Activated CD8-positive, alpha-beta memory T cell treated with anti-CD3 and anti-CD28 coated beads for 1 hour (primary cell): ENCODE results near the gene SNED1.
A peak's percentile ranks its signal among the peaks of the same experiment; 100 is the strongest.

Experiments
- DNase-seq, 2 donors: peaks; one replicate each; pipeline ENCODE4 v3.0.0-alpha.2; 2020; ENCODE audit warnings: low read depth in 1 of 2; ENCODE audit errors: extremely low read depth in 1 of 2

The SNED1 gene

DNA sequence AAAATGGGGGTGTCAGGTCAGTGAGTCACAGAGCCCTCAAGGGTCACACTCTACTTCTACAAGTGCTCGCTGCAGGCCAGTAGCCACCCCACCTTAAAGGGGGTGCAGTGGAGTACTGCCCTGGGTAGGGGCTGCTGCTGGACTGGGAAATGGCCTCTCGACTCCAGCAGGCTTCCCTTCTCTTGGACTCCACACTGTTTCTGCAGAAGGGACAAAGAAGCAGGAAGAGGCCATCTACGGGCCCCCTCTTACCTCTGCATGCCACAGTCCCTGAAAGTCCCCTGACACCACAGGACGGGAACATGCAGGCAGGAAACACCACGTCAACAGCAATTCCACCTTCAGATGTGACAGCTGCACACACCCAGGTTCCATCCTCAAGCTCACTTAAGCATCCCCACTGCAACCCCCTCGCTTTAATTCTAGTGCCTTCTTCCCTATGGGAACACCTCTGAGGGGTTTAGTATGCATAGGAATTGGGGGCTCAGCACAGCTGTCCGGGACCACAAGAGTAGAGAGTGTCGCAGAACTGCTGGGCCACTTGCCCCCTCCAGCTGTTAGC is 22.3 kb downstream of the SNED1 start:
- DNase-seq = no peak

DNA sequence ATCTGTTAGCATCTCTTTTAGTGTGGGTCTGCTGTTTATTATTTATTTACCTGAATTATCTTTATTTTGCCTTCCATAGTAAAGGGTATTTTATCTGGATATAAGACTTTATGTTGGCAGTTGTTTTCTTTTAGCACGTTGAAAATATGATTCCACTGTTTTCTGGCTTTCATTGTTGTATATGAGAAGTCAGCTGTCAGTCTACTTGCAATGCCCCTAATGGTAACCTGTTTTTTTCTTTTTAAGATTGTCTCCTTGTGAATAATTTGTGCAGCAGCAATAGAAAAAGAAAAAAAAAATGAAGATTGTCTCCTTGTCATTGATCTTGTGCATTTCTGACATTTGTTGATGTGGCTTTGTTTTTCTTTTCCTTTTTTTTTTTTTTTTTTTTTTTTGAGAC is 27.2 kb downstream of the SNED1 start:
- no peak for DNase-seq

- no peak for DNase-seq
These were observed 31.3 kb downstream of the SNED1 start for GRCh38 chr2:241029599-241030332.

- no peak for DNase-seq
These were observed 31.9 kb downstream of the SNED1 start for GRCh38 chr2:241030333-241030680.

DNA sequence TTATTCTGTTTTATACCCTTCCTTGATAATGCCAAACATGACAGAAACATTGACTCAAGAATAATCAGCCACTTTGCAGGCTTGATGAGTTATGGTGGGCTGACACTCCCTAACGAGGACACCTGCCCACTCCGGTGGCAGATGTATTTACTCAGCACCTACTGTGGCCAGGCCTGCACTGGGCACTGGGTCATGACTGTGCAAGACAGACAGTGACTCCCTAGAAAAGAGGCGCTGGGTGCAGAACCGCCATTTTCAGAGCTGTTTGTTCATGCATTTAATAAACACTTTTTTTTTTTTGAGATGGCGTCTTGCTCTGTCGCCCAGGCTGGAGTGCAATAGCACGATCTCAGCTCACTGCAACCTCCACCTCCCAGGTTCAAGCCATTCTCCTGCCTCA is 32.5 kb downstream of the SNED1 start:
- no peak for DNase-seq

GRCh38 chr2:241031436-241032165 is 33.2 kb downstream of the SNED1 start:
- no peak for DNase-seq

DNA sequence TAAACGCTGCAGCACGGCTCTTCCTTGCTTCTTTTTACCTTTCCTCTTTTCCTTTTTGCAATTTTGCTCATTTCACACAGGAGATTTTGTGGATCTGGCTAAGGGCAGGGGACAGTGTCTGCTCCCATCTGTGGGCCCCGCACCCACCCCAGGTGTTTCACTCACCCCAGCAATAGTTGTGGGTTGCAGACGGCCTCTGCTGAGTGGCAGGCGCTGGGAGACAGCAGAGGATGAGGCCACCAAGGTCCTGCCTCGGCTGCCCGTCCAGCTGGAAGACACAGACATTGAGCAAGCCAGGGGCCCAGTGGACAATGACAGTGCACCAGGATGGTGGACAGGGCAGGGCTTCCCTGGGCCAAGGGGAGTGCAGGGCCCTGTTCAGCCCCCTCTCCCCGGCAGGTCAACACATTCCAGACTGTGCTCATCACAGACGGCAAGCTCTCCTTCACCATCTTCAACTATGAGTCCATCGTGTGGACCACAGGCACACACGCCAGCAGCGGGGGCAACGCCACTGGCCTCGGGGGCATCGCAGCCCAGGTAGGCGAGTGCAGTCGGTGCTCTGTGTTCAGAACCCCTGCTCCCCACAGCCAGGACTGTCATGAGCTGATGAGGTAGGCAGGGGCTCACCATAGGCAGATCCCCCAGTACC is 35.0 kb downstream of the SNED1 start:
- no peak for DNase-seq

- DNase-seq = no peak
These were observed 35.6 kb downstream of the SNED1 start for GRCh38 chr2:241033994-241034393.

- DNase-seq = no peak
These were observed 36.2 kb downstream of the SNED1 start for GRCh38 chr2:241034490-241035141.

DNA sequence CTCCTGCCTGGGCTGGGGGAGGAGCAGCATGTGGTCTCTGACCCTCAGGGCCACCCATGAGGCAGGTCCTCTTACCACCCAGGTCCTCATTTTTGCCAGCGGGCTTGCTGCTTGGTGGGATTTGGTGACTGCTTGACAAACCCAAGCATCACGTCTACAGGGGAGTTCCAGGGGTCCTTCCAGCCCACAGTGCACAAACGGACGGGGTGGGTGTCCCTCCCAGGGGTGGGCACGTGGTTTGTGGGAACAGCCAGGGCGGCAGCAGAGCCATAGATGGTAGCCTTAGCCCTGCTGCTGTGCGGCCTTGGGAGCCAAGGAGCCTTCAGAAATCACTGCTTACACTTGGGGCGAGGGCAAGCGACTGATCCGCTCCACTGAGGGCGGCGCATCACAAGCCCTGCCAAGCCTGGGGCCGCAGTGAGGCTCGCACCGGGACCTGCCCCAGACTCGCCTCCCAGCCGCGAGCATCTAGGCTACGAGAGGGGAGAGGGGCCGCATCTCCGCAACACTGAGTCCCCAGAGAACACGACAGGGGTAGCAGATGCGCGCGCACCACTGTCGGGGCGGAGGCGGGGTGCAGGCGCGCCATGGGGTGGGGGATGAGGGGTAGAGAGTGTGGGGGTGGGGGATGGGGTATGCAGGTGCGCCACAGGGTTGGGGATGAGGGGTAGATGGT is 36.9 kb downstream of the SNED1 start:
- peak in 1 of 2 donors; percentile 30 for DNase-seq

- DNase-seq = peak; percentile 24 to 68
These were observed 37.5 kb downstream of the SNED1 start for GRCh38 chr2:241035818-241036396.

DNA sequence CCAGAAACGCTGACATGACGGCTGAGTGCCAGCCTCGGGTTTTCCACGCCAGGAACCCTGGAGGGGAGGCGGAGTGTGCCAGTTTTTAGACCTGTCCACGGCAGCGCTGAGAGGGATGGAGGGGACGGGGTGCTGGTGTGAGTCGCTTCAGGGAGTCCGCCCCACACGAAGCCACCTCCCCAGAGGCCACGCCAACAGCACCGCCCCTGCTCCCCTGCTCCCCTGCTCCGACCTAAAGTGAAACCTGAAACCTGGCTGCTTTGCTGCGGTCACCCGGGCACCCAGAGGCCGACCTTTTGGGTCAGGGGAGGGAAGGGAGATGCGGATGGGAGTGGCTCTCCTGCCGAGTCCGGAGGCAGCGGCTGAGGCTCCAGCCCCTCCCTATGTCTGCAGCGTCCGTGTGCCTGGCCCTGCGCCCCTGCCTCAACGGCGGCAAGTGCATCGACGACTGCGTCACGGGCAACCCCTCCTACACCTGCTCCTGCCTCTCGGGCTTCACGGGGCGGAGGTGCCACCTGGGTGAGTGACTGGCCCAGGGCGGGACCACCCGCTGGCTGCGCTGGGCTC is 38.1 kb downstream of the SNED1 start:
- peak; percentile 47 to 66 for DNase-seq

- peak in 1 of 2 donors; percentile 13 for DNase-seq
These were observed 38.6 kb downstream of the SNED1 start for GRCh38 chr2:241036964-241037421.

GRCh38 chr2:241037498-241037897 is 39.1 kb downstream of the SNED1 start:
- DNase-seq = no peak

DNA sequence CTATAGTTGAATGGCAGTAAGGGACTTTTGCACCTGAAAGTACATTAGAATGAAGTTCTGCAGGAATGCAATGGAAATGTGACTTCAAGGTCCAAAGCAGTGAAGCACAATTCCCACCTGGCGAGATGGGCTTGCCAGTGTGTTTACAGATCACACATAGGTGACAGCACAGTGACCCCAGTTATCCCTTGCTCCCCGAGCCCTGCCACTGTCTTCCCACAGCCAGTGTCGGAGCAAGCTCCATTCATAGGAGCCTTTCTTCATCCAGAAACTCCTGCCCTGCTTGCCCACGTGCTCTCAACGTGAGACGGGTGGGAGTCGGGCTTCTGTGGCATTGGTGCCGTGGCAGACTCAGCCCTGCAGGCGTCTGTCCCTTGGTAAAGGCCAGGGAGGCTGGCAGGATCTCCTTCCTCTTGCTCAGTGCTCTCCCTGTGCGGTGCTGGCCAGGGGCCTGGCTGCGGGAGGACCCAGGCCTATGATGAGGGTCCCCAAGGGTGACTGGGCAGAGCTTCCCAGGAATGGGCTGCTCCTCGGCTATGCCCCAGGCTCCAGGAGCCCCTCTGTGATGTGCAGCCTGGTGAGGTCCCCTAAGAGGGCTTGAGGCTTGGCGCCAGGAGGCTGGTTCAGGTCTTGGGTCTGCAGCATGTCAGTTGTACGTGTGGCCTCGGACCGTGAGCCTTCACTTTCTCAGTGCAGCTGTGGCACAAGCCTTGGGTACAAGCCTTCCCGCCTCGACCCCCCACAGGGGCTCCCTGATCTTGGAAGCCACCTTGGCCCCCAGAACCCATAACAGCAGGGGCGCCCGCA is 40.2 kb downstream of the SNED1 start:
- no peak for DNase-seq

- no peak for DNase-seq
These were observed 41.0 kb downstream of the SNED1 start for GRCh38 chr2:241039416-241039815.

DNA sequence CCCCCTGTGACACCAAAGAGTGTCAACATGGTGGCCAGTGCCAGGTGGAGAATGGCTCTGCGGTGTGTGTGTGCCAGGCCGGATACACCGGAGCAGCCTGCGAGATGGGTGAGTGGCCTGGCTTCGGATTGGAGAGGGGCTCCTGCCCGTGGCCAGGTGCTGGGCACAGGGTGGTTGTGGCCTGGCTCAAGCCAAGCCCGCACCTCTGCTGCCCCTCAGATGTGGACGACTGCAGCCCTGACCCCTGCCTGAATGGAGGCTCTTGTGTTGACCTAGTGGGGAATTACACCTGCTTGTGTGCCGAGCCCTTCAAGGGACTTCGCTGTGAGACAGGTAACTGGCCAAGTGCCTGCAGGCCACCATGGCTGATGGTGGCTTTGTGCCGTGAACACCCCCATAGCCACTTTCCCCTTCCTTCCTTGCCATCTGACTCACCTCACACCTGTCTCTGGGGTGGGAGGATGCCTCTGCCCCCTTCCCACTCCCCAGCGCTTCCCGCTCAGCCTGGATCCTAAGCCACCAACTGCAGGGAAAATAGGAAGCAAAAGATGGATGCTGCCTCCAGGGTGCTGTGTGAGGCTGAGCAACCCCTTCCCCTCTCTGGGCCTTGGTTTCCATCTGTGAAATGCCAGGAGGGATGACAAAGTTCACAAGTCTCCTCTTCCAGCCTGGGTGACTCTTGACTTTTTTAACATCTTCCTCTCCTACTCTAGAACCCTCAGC is 41.8 kb downstream of the SNED1 start:
- no peak for DNase-seq

DNA sequence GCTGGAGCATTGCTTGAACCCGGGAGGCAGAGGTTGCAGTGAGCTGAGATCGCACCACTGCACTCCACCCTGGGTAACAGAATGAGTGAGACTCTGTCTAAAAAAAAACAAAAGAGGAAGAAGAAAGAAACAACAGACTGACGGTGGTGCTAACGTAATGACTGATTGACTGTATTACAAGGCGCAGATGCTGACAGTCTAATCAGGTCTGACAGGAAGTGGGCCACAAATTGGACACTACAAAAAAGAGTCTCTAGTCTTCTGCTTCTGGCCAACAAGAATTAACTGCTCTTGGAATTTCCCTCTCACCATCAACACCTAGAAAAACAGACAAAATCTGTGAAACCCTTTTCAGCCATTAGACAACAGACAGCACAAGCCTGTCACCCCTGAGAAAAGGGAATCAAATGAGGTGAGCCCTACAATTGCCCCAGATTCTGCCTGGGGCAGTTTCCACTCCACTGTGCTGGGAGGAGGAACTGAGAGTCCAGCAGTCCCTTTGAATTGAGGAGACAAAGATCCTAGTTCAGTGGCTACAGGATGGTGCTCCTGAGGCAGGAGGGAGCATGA is 43.3 kb downstream of the SNED1 start:
- DNase-seq = no peak
